Measurements from ENCODE around the gene AUH. TPM values are rescaled to one million over a fixed set of nuclear protein-coding genes. Genes with fewer than 3 reads are reported as not detected.

Gene AUH
- total RNA-seq, 1 donor from 2014 or later, result 17.3 TPM

GRCh38 chr9:91362051-91362611, 413 bp upstream of the AUH start:
- TF ChIP-seq CTCF (IDR thresholded peaks at IDR 0.05), result no peak
- no peak for ATAC-seq
- Histone ChIP-seq H3K36me3 (peaks cover 2% of the 10 kb centered on the region), H3K9me3 (no peaks in the 10 kb centered on the region), H3K27ac (peak overlapping the region; percentile 93), H3K27me3 (ENCODE audit: low read depth) (no peaks in the 10 kb centered on the region), H3K4me1 (peaks cover 21% of the 10 kb centered on the region), H3K4me3 (peak overlapping the region; percentile 98)
- DNase-seq, result no peak
- intact Hi-C loops (cut with DNase I), result no loop called here

- TF ChIP-seq CTCF (IDR thresholded peaks at IDR 0.05), result no peak
- H3K27ac ChIP-seq, result peak overlapping the region; percentile 93
- peaks cover 21% of the 10 kb centered on the region for H3K4me1 ChIP-seq
- no peak for DNase-seq
- ATAC-seq, result no peak
- peak overlapping the region; percentile 98 for H3K4me3 ChIP-seq
- intact Hi-C loops (cut with DNase I), result no loop called here
- peaks cover 11% of the 10 kb centered on the region for H3K36me3 ChIP-seq
- no peaks in the 10 kb centered on the region for H3K27me3 ChIP-seq (ENCODE audit: low read depth)
- no peaks in the 10 kb centered on the region for H3K9me3 ChIP-seq
These were observed 997 bp downstream of the AUH start for GRCh38 chr9:91360551-91361290.

- ATAC-seq, result no peak
- Histone ChIP-seq H3K9me3 (no peaks in the 10 kb centered on the region), H3K27ac (no peak overlapping the region), H3K4me1 (peaks cover 21% of the 10 kb centered on the region), H3K36me3 (peaks cover 19% of the 10 kb centered on the region), H3K4me3 (peak overlapping the region; percentile 98), H3K27me3 (ENCODE audit: low read depth) (no peaks in the 10 kb centered on the region)
- no peak for DNase-seq
- intact Hi-C loops (cut with DNase I), result no loop called here
- no peak for TF ChIP-seq CTCF (IDR thresholded peaks at IDR 0.05)
These were observed 1.8 kb downstream of the AUH start for GRCh38 chr9:91359734-91360470.

- DNase-seq (no peak), ATAC-seq (no peak)
- Histone ChIP-seq H3K27ac (no peak overlapping the region), H3K27me3 (ENCODE audit: low read depth) (no peaks in the 10 kb centered on the region), H3K4me3 (no peak overlapping the region), H3K36me3 (peaks cover 27% of the 10 kb centered on the region), H3K9me3 (no peaks in the 10 kb centered on the region), H3K4me1 (peaks cover 21% of the 10 kb centered on the region)
- intact Hi-C loops (cut with DNase I), result no loop called here
- no peak for TF ChIP-seq CTCF (IDR thresholded peaks at IDR 0.05)
These were observed 2.6 kb downstream of the AUH start for GRCh38 chr9:91359083-91359482.

GRCh38 chr9:91354881-91355280, 6.8 kb downstream of the AUH start:
- ATAC-seq (no peak), DNase-seq (no peak)
- Histone ChIP-seq H3K9me3 (no peaks in the 10 kb centered on the region), H3K36me3 (peaks cover 51% of the 10 kb centered on the region), H3K27me3 (ENCODE audit: low read depth) (no peaks in the 10 kb centered on the region), H3K27ac (no peak overlapping the region), H3K4me1 (peaks cover 10% of the 10 kb centered on the region), H3K4me3 (no peak overlapping the region)
- TF ChIP-seq CTCF (IDR thresholded peaks at IDR 0.05), result no peak
- intact Hi-C loops (cut with DNase I), result no loop called here
